Measurements from ENCODE around the gene ZNF775. TPM values are rescaled to one million over a fixed set of nuclear protein-coding genes. Genes with fewer than 3 reads are reported as not detected.

ZNF775 gene
- total and polyA plus RNA-seq, 2 of the 13 experiments (the other 11 are each of a cell fraction or from before 2014, with no cell fraction given) = 3.1 to 3.2 TPM

- peak; percentile 50; the same call in 1 of the 2 replicates for TF ChIP-seq HOXA3 (CRISPR knock-in tag; IDR thresholded peaks at IDR 0.05)
- no peak for TF ChIP-seq SP1 (IDR thresholded peaks at IDR 0.05)
- no peak for TF ChIP-seq SP1 (CRISPR knock-in tag; IDR thresholded peaks at IDR 0.05)
- TF ChIP-seq PBX2 (CRISPR knock-in tag; IDR thresholded peaks at IDR 0.05) = no peak
- TF ChIP-seq HOXA7 (CRISPR knock-in tag; IDR thresholded peaks at IDR 0.05) = no peak
- TF ChIP-seq ZNF407 (CRISPR knock-in tag; IDR thresholded peaks at IDR 0.05; ENCODE audit: not compliant biosample characterization) = peak; percentile 12
- TF ChIP-seq ZNF451 (CRISPR knock-in tag; IDR thresholded peaks at IDR 0.05) = no peak
- no peak for TF ChIP-seq KAT7 (CRISPR knock-in tag; IDR thresholded peaks at IDR 0.05; ENCODE audit: borderline replicate concordance)
- no peak for TF ChIP-seq ZNF383 (CRISPR knock-in tag; IDR thresholded peaks at IDR 0.05; ENCODE audit: borderline replicate concordance)
- TF ChIP-seq ZNF121 (CRISPR knock-in tag; IDR thresholded peaks at IDR 0.05) = no peak
- TF ChIP-seq, protein P1, sequence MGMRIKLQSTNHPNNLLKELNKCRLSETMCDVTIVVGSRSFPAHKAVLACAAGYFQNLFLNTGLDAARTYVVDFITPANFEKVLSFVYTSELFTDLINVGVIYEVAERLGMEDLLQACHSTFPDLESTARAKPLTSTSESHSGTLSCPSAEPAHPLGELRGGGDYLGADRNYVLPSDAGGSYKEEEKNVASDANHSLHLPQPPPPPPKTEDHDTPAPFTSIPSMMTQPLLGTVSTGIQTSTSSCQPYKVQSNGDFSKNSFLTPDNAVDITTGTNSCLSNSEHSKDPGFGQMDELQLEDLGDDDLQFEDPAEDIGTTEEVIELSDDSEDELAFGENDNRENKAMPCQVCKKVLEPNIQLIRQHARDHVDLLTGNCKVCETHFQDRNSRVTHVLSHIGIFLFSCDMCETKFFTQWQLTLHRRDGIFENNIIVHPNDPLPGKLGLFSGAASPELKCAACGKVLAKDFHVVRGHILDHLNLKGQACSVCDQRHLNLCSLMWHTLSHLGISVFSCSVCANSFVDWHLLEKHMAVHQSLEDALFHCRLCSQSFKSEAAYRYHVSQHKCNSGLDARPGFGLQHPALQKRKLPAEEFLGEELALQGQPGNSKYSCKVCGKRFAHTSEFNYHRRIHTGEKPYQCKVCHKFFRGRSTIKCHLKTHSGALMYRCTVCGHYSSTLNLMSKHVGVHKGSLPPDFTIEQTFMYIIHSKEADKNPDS (CRISPR knock-in tag; IDR thresholded peaks at IDR 0.05) = no peak
- TF ChIP-seq ZNF557 (CRISPR knock-in tag; IDR thresholded peaks at IDR 0.05) = no peak
- TF ChIP-seq ZSCAN21 (CRISPR knock-in tag; IDR thresholded peaks at IDR 0.05; ENCODE audit: borderline replicate concordance) = no peak
- TF ChIP-seq ZFP62 (CRISPR knock-in tag; IDR thresholded peaks at IDR 0.05) = no peak
- TF ChIP-seq RCOR2 (CRISPR knock-in tag; IDR thresholded peaks at IDR 0.05) = peak; percentile 92
- no peak for TF ChIP-seq NFKB2 (CRISPR knock-in tag; IDR thresholded peaks at IDR 0.05; ENCODE audit: borderline replicate concordance)
- peak; percentile 80; the same call in 1 of the 2 replicates for TF ChIP-seq MIER3 (CRISPR knock-in tag; IDR thresholded peaks at IDR 0.05; ENCODE audit: borderline replicate concordance)
- 0 out of 2 replicates have a peak, but pooled peaks have one; percentile 21 for TF ChIP-seq NCOA1 (CRISPR knock-in tag; IDR thresholded peaks at IDR 0.05)
These were observed 36.3 kb downstream of the ZNF775 start (continued) for GRCh38 chr7:150415161-150416153.
